NB4 (cell line): ENCODE measurements around the gene KRT10.

ENCODE experiments used
- DNase-seq: peaks from one replicate; pipeline ENCODE4 v3.0.0; 2010; ENCODE audit warnings: low read depth
- H3K4me3 ChIP-seq: one replicate; pipeline ENCODE4 v1.5.1; 2011; ENCODE audit warnings: mild to moderate bottlenecking, low read depth, low read length, moderate library complexity
- CTCF ChIP-seq: IDR thresholded peaks from one replicate; pipeline ENCODE4 v1.5.1; 2012; ENCODE audit warnings: low read depth, low read length
- MAX ChIP-seq: IDR thresholded peaks from 2 replicates; pipeline ENCODE4 v1.6.1; 2011; ENCODE audit warnings: low read depth, low read length
- MYC ChIP-seq: IDR thresholded peaks from 2 replicates; pipeline ENCODE4 v1.6.1; 2011; ENCODE audit warnings: low read depth, low read length
- POLR2A ChIP-seq: IDR thresholded peaks from 2 replicates; pipeline ENCODE4 v1.6.1; 2011; ENCODE audit warnings: mild to moderate bottlenecking; ENCODE audit not compliant: insufficient read length; ENCODE audit errors: extremely low read depth

KRT10 gene

GRCh38 chr17:40830085-40830776 is 7.8 kb upstream of the KRT10 start:
- no peak for DNase-seq
- TF ChIP-seq MAX (no peak), CTCF (no peak), MYC (no peak), POLR2A (no peak)
- H3K4me3 ChIP-seq, result no peak overlapping the region

- no peak for DNase-seq
- TF ChIP-seq MYC, result no peak
- no peak for TF ChIP-seq CTCF
- no peak for TF ChIP-seq POLR2A
- TF ChIP-seq MAX, result no peak
- H3K4me3 ChIP-seq, result no peak overlapping the region
Observed at GRCh38 chr17:40828454-40829044, 6.1 kb upstream of the KRT10 start.

- DNase-seq, result no peak
- no peak overlapping the region for H3K4me3 ChIP-seq
- TF ChIP-seq MYC (no peak), CTCF (no peak), POLR2A (no peak), MAX (no peak)
Observed at GRCh38 chr17:40827746-40828453, 5.5 kb upstream of the KRT10 start.

- no peak overlapping the region for H3K4me3 ChIP-seq
- no peak for DNase-seq
- TF ChIP-seq MAX, result no peak
- TF ChIP-seq MYC, result no peak
- TF ChIP-seq CTCF, result no peak
- no peak for TF ChIP-seq POLR2A
Observed at GRCh38 chr17:40825599-40825998, 3.2 kb upstream of the KRT10 start.

GRCh38 chr17:40824015-40824832 is 1.8 kb upstream of the KRT10 start:
- no peak overlapping the region for H3K4me3 ChIP-seq
- no peak for DNase-seq
- TF ChIP-seq MYC, result no peak
- no peak for TF ChIP-seq MAX
- no peak for TF ChIP-seq POLR2A
- no peak for TF ChIP-seq CTCF
